Hematopoietic multipotent progenitor cell treated with erythropoietin and hydrocortisone succinate and interleukin-3 and kit ligand, for 15 days (in vitro differentiated cells): ENCODE results near the gene RABGGTA.

Experiments
- DNase-seq: peaks from one replicate; pipeline ENCODE4 v3.0.0-alpha.2; 2015; ENCODE audit warnings: low spot score

RABGGTA gene

GRCh38 chr14:24271134-24271833 is at the start of gene RABGGTA:
TSS of gene RABGGTA (minus strand) at chr14:24271597. CDS start at chr14:24271115, 482 bp downstream.
- DNase-seq, result peak; percentile 88

- DNase-seq, result no peak
Observed at GRCh38 chr14:24317141-24317928, 45.9 kb upstream of the RABGGTA start.

- DNase-seq, result no peak
Observed at GRCh38 chr14:24316597-24316950, 45.2 kb upstream of the RABGGTA start.

GRCh38 chr14:24315807-24316596 is 44.6 kb upstream of the RABGGTA start:
- no peak for DNase-seq

- no peak for DNase-seq
Observed at GRCh38 chr14:24315243-24315806, 43.9 kb upstream of the RABGGTA start.

- no peak for DNase-seq
Observed at GRCh38 chr14:24314377-24315193, 43.2 kb upstream of the RABGGTA start.

GRCh38 chr14:24313913-24314312 is 42.5 kb upstream of the RABGGTA start:
- no peak for DNase-seq

- DNase-seq, result no peak
Observed at GRCh38 chr14:24312736-24313507, 41.5 kb upstream of the RABGGTA start.

GRCh38 chr14:24311837-24312615 is 40.6 kb upstream of the RABGGTA start:
- DNase-seq, result no peak

- peak; percentile 80 for DNase-seq
Observed at GRCh38 chr14:24310646-24311604, 39.5 kb upstream of the RABGGTA start, which contains the start of gene LTB4R. TSS of gene LTB4R (plus strand) at chr14:24311502. CDS start at chr14:24315652, 4,150 bp downstream.

GRCh38 chr14:24310265-24310645 is 38.9 kb upstream of the RABGGTA start:
- peak; percentile 77 for DNase-seq

GRCh38 chr14:24309538-24310264 is 38.3 kb upstream of the RABGGTA start, which contains the start of gene LTB4R2:
TSS of gene LTB4R2 (plus strand) at chr14:24310140. CDS start at chr14:24310665, 525 bp downstream.
- DNase-seq, result no peak

- DNase-seq, result no peak
Observed at GRCh38 chr14:24308342-24309124, 37.1 kb upstream of the RABGGTA start.

- DNase-seq, result peak; percentile 78
Observed at GRCh38 chr14:24307575-24308341, 36.4 kb upstream of the RABGGTA start, which contains the start of gene CIDEB. TSS of gene CIDEB (minus strand) at chr14:24307977. CDS start at chr14:24307858, 119 bp downstream.

- DNase-seq, result no peak
Observed at GRCh38 chr14:24307156-24307574, 35.8 kb upstream of the RABGGTA start.

- no peak for DNase-seq
Observed at GRCh38 chr14:24304019-24304387, 32.6 kb upstream of the RABGGTA start.
